HK-2 (cell line): ENCODE data around the gene MRTO4.
"Not testable (repeated sequence)": the region's sequence is repeated elsewhere in the genome, so short reads cannot be mapped to it uniquely, and the experiment has no call there.

Experiments used
- DNase-seq: peaks from one replicate; pipeline ENCODE4 v3.0.0-alpha.2; 2018; ENCODE audit not compliant: unreplicated experiment

The MRTO4 gene

GRCh38 chr1:19222979-19223824 lies 28.4 kb upstream of the MRTO4 start:
- peak; percentile 45 for DNase-seq

- DNase-seq: no peak
These were observed 22.4 kb upstream of the MRTO4 start for GRCh38 chr1:19229229-19229628.

- DNase-seq: no peak
These were observed 21.7 kb upstream of the MRTO4 start for GRCh38 chr1:19229828-19230325.

GRCh38 chr1:19231736-19232523 lies 19.7 kb upstream of the MRTO4 start:
- DNase-seq: not testable (repeated sequence)

- no peak for DNase-seq
These were observed 19.1 kb upstream of the MRTO4 start for GRCh38 chr1:19232524-19232846.

- no peak for DNase-seq
These were observed 17.4 kb upstream of the MRTO4 start for GRCh38 chr1:19234224-19234623.

- DNase-seq: no peak
These were observed 11.7 kb upstream of the MRTO4 start for GRCh38 chr1:19239876-19240275.

GRCh38 chr1:19240673-19241538 lies 10.7 kb upstream of the MRTO4 start:
- peak; percentile 48 for DNase-seq

GRCh38 chr1:19250629-19251304 lies 838 bp upstream of the MRTO4 start:
- no peak for DNase-seq

- DNase-seq: no peak
These were observed 2.8 kb downstream of the MRTO4 start for GRCh38 chr1:19254416-19254815.

GRCh38 chr1:19255288-19255687 lies 3.7 kb downstream of the MRTO4 start:
- no peak for DNase-seq

GRCh38 chr1:19256301-19256700 lies 4.7 kb downstream of the MRTO4 start:
- not testable (repeated sequence) for DNase-seq

GRCh38 chr1:19257178-19257914 lies 5.7 kb downstream of the MRTO4 start:
- DNase-seq: peak; percentile 64

- DNase-seq: no peak
These were observed 6.7 kb downstream of the MRTO4 start for GRCh38 chr1:19258353-19258752.

GRCh38 chr1:19260211-19261138 lies 8.9 kb downstream of the MRTO4 start:
- peak; percentile 93 for DNase-seq

- DNase-seq: no peak
These were observed 10.4 kb downstream of the MRTO4 start for GRCh38 chr1:19262047-19262446.

- DNase-seq: no peak
These were observed 11.1 kb downstream of the MRTO4 start for GRCh38 chr1:19262744-19263143.

- DNase-seq: no peak
These were observed 16.8 kb downstream of the MRTO4 start for GRCh38 chr1:19268445-19268844.
